Measurements from ENCODE around the gene GRN.
"Not testable (repeated sequence)": the region's sequence is repeated elsewhere in the genome, so short reads cannot be mapped to it uniquely, and the experiment has no call there.

GRN gene

DNA sequence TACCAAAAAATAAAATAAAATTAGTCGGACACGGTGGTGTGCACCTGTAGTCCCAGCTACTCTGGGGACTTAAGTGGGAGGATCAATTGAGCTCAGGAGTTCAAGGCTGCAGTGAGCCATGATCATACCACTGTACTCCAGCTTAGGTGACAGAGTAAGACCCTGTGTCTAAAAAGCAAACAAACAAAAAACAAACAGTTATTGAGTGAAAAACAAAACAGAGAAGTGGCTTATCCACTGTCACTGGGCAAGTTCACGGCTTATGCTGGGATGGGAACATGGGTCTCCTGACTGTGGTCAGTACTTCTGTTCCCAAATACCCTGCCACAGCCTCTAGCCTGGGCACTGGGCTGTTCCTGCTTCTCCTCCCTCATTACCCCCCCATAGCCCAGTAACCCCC lies 9.5 kb upstream of the GRN start:
- no peaks in the 10 kb centered on the region for H3K36me3 ChIP-seq (ENCODE audit: insufficient read depth, low read depth, low read length)
- no peaks in the 10 kb centered on the region for H3K4me1 ChIP-seq (ENCODE audit: insufficient read depth, low read length)
- H3K9me3 ChIP-seq (ENCODE audit: insufficient read depth, low read depth, low read length): no peaks in the 10 kb centered on the region
- H3K27ac ChIP-seq (ENCODE audit: low read length): no peak overlapping the region
- no peaks in the 10 kb centered on the region for H3K27me3 ChIP-seq (ENCODE audit: insufficient read depth, low read length)
- no peak overlapping the region for H3K4me3 ChIP-seq (ENCODE audit: low read length)
- H3K9ac ChIP-seq (ENCODE audit: low read depth, low read length): no peak overlapping the region

DNA sequence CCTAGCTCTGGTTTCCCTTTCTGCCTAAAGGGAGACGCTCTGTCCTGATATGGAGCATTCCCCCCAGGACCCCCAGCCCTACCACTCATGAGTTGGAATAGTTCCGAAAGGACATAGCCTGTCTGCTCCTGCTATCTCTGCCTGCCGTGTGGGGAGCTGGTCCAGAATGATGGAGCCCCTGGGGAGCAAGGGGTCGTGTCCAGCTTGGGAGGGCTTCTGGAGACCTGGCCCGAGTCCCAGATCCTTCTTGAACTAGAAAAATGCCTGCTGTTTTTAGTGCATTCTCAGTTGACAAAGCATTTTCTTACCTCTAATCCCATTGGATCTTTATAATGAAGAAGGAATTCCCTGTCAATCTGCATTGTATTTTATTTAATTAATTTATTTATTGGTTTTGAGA lies 9.1 kb upstream of the GRN start:
- H3K4me3 ChIP-seq (ENCODE audit: low read length): no peak overlapping the region
- no peaks in the 10 kb centered on the region for H3K36me3 ChIP-seq (ENCODE audit: insufficient read depth, low read depth, low read length)
- H3K27ac ChIP-seq (ENCODE audit: low read length): no peak overlapping the region
- H3K27me3 ChIP-seq (ENCODE audit: insufficient read depth, low read length): no peaks in the 10 kb centered on the region
- H3K9me3 ChIP-seq (ENCODE audit: insufficient read depth, low read depth, low read length): no peaks in the 10 kb centered on the region
- no peak overlapping the region for H3K9ac ChIP-seq (ENCODE audit: low read depth, low read length)
- H3K4me1 ChIP-seq (ENCODE audit: insufficient read depth, low read length): no peaks in the 10 kb centered on the region

DNA sequence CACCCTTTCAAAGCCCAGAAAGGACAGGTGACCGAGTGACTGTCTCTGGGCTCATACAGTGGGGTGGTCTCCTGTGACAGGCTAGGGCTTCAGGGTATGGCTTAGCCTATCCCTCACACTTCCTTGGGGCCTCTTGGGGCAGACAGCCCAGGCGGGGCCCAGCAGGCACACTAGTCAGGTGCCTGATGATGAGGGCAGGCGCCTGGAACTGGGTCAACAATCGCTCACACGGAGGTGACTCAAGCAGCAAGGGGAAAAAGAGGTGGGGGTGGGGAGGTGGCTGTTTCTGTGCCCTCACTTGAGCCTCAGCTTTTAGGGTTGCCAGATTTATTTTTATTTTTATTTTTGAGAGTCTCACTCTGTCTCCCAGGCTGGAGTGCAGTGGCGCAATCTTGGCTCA lies 6.4 kb upstream of the GRN start:
- Histone ChIP-seq H3K4me3 (ENCODE audit: low read length) (no peak overlapping the region), H3K9me3 (ENCODE audit: insufficient read depth, low read depth, low read length) (no peaks in the 10 kb centered on the region), H3K27ac (ENCODE audit: low read length) (no peak overlapping the region), H3K9ac (ENCODE audit: low read depth, low read length) (no peak overlapping the region), H3K27me3 (ENCODE audit: insufficient read depth, low read length) (peaks cover 7% of the 10 kb centered on the region), H3K4me1 (ENCODE audit: insufficient read depth, low read length) (no peaks in the 10 kb centered on the region), H3K36me3 (ENCODE audit: insufficient read depth, low read depth, low read length) (no peaks in the 10 kb centered on the region)

DNA sequence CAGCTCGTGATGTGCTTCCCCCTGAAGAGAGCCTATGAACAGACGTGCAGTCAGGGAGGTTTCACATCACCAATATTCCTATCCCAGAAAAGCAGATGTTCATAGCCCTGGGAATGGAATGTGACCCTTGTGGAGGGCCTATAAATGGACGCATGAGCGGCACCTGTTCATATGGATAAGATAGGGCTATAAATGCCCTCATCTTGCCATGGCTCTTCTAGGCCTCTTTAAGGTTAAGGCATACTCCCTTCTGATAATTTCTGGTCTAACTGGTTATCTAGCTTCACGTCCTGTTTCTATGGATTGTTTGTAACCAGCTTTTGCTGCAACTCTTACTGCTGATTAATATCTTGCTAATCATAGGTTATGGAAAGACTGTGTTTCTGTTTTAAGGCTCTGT lies 4.5 kb upstream of the GRN start:
- H3K27me3 ChIP-seq (ENCODE audit: insufficient read depth, low read length): peaks cover 14% of the 10 kb centered on the region
- not testable (repeated sequence) for H3K4me1 ChIP-seq (ENCODE audit: insufficient read depth, low read length); H3K9ac ChIP-seq (ENCODE audit: low read depth, low read length); H3K27ac ChIP-seq (ENCODE audit: low read length); H3K36me3 ChIP-seq (ENCODE audit: insufficient read depth, low read depth, low read length); H3K4me3 ChIP-seq (ENCODE audit: low read length); H3K9me3 ChIP-seq (ENCODE audit: insufficient read depth, low read depth, low read length)

DNA sequence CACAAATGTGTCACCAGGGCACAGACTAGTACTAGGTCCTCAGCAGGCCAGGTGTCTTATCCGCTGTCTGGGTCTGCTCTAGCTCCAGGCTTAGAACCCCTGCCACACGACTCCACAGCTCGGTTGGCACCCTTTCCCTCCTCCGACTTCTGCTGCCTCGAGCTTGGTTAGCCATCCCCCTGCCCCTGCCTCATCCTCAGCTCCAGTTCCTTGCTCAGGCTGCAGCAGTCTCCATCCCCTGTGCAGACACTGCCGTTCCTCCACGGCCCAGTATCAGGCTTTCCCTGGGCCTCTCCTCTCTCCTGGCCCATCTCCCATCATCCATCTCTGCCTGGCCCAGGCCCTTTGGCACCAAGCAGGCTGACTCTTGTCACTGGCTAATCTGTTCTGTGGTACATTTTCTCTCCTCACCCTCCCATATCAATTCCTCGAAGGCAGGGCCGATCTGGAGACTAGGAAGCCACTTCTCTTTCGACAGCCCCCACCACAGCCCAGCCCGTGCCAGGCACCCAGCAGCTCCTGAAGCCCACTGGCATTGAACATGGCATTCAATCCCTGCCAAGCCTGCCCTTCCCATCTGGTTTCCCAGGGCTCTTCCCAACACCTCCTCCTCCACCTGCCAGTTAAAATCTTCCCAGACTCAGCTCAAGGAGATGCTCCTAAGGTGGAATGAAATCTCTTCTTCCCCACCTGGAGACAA lies 1.4 kb upstream of the GRN start:
- Histone ChIP-seq H3K9me3 (ENCODE audit: insufficient read depth, low read depth, low read length) (no peaks in the 10 kb centered on the region), H3K27ac (ENCODE audit: low read length) (no peak overlapping the region), H3K36me3 (ENCODE audit: insufficient read depth, low read depth, low read length) (no peaks in the 10 kb centered on the region), H3K4me1 (ENCODE audit: insufficient read depth, low read length) (0 out of 2 replicates have a peak, but pooled peaks cover 5% of the 10 kb centered on the region), H3K27me3 (ENCODE audit: insufficient read depth, low read length) (peaks cover 14% of the 10 kb centered on the region), H3K9ac (ENCODE audit: low read depth, low read length) (no peak overlapping the region), H3K4me3 (ENCODE audit: low read length) (no peak overlapping the region)

DNA sequence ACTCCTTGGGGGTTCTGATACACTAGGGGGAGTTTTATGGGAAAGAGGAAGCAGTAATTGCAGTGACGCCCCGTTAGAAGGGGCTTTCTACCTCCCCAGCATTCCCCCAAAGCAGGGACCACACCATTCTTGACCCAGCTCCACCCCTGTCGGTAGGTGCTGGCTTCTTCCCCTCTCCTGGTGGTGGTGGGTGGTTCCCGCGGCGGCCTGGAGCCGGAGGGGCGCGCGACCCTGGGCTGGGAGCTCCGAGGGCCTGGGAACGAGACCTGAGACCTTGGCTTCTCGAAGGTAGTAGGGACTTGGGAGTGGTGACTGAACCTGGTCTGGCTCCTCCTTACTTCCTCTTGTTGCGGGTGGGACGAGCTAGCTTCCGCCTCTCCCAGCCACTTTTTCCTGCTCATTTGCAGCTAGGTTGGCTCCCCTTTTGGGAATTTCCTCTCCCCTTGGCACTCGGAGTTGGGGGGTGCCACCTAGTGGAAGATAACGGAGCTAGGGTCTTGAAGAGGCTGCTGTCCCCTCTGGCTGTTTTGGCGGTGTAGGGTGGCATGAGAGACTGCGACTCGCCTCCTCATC lies 438 bp downstream of the GRN start:
- H3K4me1 ChIP-seq (ENCODE audit: insufficient read depth, low read length): 0 out of 2 replicates have a peak, but pooled peaks cover 5% of the 10 kb centered on the region
- no peaks in the 10 kb centered on the region for H3K9me3 ChIP-seq (ENCODE audit: insufficient read depth, low read depth, low read length)
- peak overlapping the region; percentile 92 for H3K4me3 ChIP-seq (ENCODE audit: low read length)
- no peaks in the 10 kb centered on the region for H3K36me3 ChIP-seq (ENCODE audit: insufficient read depth, low read depth, low read length)
- peak overlapping the region; percentile 80 for H3K9ac ChIP-seq (ENCODE audit: low read depth, low read length)
- no peak overlapping the region for H3K27ac ChIP-seq (ENCODE audit: low read length)
- H3K27me3 ChIP-seq (ENCODE audit: insufficient read depth, low read length): peaks cover 14% of the 10 kb centered on the region

DNA sequence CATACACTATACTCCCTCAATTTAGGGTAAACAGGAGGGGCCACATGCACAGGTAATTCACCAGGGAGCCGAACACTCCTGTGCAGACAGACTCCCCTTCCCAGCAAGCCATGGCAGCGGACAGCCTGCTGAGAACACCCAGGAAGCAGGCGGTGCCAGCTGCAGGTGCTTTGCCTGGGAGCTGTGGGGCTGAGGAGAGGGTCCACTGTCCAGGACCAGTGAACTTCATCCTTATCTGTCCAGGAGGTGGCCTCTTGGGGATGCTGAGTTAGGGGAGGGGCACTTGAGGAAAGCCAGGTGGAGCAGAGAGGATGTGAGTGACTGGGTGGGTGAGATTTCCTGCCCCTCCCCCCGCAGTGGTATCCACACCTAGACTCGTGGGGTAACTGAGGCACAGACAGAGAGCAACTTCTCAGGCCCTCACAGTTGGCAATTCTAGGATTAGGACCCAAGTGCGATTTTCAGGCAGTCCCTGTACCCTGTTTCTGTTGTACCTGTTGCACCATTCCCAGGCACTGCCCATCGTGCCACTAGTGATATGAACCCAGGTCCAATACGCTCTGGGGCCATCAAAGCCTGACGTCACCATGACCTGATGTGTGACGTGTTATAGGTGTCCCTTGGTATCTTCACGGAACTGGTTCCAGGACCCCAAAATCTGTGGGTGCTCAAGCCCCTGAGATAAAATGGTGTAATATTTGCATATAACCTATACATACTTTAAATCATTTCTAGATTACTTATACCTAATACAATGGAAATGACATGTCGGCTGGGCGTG lies 1.2 kb downstream of the GRN start:
- Histone ChIP-seq H3K27ac (ENCODE audit: low read length) (no peak overlapping the region), H3K9me3 (ENCODE audit: insufficient read depth, low read depth, low read length) (no peaks in the 10 kb centered on the region), H3K4me1 (ENCODE audit: insufficient read depth, low read length) (0 out of 2 replicates have a peak, but pooled peaks cover 5% of the 10 kb centered on the region), H3K9ac (ENCODE audit: low read depth, low read length) (peak overlapping the region; percentile 80; the same call in 1 of the 2 replicates), H3K36me3 (ENCODE audit: insufficient read depth, low read depth, low read length) (no peaks in the 10 kb centered on the region), H3K4me3 (ENCODE audit: low read length) (peak overlapping the region; percentile 92), H3K27me3 (ENCODE audit: insufficient read depth, low read length) (peaks cover 14% of the 10 kb centered on the region)

DNA sequence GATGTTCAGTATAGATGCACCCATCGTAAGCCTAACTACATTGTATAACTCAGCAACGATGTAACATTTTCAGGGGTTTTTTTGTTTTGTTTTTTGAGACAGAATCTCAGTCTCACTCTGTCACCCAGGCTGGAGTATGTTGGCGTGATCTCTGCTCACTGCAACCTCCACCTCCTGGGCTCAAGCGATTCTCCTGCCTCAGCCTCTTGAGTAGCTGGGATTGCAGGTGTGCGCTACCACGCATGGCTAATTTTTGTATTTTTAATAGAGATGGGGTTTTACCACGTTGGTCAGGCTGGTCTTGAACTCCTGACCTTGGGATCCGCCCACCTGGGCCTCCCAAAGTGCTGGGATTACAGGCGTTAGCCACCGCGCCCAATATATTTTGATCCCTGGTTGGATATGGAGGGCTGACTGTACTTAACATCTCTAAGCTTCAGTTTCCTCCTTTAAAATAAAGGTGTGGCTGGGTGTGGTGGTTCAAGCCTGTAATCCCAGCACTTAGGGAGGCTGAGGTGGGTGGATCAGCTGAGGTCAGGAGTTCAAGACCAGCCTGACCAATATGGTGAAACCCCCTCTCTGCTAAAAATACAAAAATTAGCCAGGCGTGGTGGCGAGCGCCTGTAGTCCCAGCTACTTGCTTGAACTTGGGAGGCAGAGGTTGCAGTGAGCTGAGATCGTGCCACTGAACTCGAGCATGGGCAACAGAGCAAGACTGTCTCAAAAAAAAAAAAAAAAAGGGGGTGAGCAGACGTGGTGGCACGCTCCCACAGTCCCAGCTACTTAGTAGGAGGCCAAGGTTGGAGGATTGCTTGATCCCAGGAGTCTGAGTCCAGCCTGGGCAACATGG lies 2.3 kb downstream of the GRN start:
- H3K27me3 ChIP-seq (ENCODE audit: insufficient read depth, low read length): peaks cover 14% of the 10 kb centered on the region
- not testable (repeated sequence) for H3K9ac ChIP-seq (ENCODE audit: low read depth, low read length); H3K4me3 ChIP-seq (ENCODE audit: low read length); H3K9me3 ChIP-seq (ENCODE audit: insufficient read depth, low read depth, low read length); H3K4me1 ChIP-seq (ENCODE audit: insufficient read depth, low read length); H3K36me3 ChIP-seq (ENCODE audit: insufficient read depth, low read depth, low read length); H3K27ac ChIP-seq (ENCODE audit: low read length)

DNA sequence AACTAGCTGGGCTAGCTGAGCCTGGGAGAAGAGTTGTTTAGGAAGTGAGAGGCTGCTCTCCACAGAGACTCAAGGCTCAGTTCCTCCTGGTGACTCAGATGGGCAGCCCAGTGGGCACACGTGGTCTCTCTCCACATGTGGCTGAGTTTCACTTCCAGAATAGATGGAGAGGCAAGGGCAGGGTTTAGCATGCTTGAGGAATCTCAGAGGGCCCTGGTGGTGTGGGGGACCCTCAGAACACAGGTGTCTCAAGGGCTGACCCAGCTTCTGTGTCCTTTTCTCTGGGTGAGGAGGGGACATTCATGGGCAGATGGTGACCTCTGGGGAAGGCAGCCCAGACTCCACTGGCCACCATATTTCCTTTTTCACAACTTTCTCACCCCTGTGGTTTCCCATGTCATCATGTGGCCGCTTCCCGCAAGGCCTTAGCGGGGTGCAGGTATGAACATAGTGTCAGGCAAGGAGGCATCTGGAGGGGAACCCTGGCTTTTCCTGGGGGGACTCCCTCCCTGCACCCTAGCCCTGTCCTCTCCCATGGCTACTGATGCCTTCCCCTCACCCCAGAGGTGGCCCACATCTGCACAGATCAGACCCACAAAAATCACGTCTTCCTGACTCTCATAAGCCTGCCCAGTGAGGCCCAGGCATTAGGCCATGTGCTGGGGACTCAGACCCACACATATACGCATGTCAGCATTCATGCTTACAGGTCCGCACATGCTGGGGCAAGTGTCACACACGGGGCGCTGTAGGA lies 3.3 kb downstream of the GRN start:
- Histone ChIP-seq H3K4me3 (ENCODE audit: low read length) (no peak overlapping the region), H3K27me3 (ENCODE audit: insufficient read depth, low read length) (peaks cover 14% of the 10 kb centered on the region), H3K27ac (ENCODE audit: low read length) (no peak overlapping the region), H3K9me3 (ENCODE audit: insufficient read depth, low read depth, low read length) (no peaks in the 10 kb centered on the region), H3K9ac (ENCODE audit: low read depth, low read length) (no peak overlapping the region), H3K36me3 (ENCODE audit: insufficient read depth, low read depth, low read length) (peaks cover 9% of the 10 kb centered on the region; the same call in 1 of the 2 replicates), H3K4me1 (ENCODE audit: insufficient read depth, low read length) (0 out of 2 replicates have a peak, but pooled peaks cover 5% of the 10 kb centered on the region)

DNA sequence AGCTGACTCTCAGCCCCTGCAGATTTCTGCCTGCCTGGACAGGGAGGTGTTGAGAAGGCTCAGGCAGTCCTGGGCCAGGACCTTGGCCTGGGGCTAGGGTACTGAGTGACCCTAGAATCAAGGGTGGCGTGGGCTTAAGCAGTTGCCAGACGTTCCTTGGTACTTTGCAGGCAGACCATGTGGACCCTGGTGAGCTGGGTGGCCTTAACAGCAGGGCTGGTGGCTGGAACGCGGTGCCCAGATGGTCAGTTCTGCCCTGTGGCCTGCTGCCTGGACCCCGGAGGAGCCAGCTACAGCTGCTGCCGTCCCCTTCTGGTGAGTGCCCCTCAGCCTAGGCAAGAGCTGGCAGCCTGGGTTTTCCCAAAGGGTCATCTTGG lies 3.9 kb downstream of the GRN start:
- Histone ChIP-seq H3K4me1 (ENCODE audit: insufficient read depth, low read length) (0 out of 2 replicates have a peak, but pooled peaks cover 5% of the 10 kb centered on the region), H3K27ac (ENCODE audit: low read length) (no peak overlapping the region), H3K36me3 (ENCODE audit: insufficient read depth, low read depth, low read length) (peaks cover 9% of the 10 kb centered on the region; the same call in 1 of the 2 replicates), H3K27me3 (ENCODE audit: insufficient read depth, low read length) (peaks cover 9% of the 10 kb centered on the region), H3K9ac (ENCODE audit: low read depth, low read length) (no peak overlapping the region), H3K4me3 (ENCODE audit: low read length) (no peak overlapping the region), H3K9me3 (ENCODE audit: insufficient read depth, low read depth, low read length) (no peaks in the 10 kb centered on the region)
